ENCODE data around the gene LARGE1.
"Not testable (repeated sequence)": the region's sequence is repeated elsewhere in the genome, so short reads cannot be mapped to it uniquely, and the experiment has no call there.

Gene LARGE1

DNA sequence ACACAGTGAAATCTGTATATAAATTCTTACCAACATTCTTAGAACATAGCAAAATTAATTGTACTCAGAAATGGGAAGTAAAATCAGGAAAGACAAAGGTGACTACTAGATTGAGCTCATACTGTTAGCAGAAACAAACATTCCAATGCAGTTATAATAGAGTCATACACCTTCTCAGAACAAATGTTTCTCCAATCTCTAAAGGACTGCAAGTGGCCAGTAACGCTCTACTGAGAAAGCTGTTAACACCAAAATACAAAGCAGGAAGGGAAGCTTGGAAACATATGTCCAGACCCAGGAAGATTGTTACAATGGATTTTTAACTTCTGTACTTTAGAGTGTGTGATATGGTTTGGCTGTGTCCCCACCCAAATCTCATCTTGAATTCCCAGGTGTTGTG lies 341.5 kb downstream of the LARGE1 start:
- no peak for DNase-seq

DNA sequence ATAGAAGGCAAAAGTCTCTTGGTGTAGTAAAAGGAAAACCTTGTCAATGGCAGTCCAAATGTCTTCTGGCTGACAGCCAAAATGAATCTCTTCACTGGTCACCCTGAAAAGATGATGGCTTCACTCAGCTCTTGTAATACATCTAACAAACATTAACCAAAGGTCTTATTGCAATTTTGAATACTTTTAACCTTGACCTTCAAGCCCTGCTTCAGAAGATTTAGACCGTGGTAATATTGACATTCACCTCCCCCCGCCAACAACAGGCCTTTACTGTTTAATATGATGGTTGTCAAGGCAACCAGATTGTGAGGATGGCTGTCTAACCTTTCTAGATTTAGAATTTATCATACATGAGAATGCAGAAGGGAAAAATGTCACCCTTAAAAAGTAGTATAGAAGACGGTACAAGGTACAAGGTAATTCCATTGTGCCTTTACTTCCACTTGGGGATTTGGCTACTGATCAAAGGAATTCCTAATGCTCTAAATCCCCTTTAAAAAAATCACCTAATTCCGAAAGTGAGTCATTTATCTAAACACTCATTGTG lies 342.3 kb downstream of the LARGE1 start:
- no peak for DNase-seq

DNA sequence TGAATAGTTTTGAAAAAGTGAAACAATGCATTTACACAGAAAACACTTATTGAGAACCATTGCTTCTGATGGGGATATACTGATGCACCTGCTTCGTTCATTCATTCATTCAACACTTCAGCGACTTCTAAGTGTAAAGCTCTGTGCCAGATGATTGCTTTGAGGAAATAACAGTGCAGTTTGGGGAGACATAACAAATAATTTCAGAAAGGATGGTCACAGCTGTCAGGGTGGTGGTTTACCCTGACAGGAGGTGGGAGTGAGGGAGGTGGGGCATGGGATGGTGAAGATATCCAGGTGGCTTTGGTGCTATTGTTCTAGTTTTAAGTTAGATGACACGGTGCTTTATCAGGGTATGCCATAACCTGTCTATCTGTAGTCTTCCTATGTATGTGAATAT lies 344.1 kb downstream of the LARGE1 start:
- DNase-seq: no peak

DNA sequence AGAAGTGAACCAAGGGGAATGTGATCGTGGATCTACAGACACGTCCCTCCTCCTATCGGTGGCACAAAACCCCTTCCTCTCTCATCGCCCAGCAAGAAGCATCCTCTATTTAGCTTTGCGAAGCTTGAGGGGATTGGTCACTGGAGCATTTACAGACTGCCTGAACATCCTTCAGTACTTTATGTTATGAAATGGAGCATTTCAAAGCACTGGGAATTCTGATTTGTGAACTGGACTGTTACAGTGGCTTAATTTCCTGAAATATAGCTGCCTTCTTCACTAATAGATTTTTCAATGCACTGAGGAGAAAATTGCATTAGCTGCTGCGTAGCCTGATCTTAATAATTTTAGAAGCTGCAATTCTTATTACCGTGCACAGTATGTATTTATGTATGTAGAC lies 344.5 kb downstream of the LARGE1 start:
- no peak for DNase-seq

DNA sequence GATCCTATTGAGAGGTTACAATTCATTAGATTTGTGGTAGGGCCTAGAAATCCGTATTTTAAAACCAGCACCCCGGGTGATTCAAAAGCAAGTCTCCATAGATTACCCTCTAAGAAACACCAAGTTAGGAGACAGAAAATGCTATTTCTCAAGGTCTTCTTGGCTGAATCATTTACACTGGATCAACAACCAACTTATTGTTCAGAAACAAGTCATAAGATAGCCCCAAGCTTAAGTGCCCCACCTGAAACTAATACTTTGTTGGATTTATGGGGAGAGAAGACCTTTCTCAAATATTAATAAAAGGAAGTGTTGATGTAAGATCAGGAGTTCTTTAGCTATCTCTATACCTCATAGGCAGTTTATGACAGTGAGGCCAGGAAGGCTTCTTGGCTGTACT lies 345.2 kb downstream of the LARGE1 start:
- DNase-seq: no peak

DNA sequence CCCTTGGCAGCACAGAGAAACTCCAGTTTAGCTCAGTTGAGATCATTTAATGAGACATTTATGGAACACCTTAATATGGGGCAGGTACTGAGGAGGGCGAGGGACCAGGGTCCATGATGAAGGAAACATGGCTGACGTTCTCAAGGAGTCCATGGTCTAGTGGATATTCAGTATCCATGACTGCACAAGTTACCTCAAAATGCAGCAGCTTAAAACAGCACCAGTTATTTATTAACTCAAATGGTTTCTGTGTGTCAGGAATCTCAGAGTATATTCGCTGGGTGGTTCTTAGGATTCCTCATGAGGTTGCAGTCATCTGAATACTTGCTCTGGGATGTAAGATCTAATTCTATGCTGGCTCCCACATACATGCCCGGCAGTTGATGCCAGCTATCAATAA lies 346.8 kb downstream of the LARGE1 start:
- DNase-seq: no peak

DNA sequence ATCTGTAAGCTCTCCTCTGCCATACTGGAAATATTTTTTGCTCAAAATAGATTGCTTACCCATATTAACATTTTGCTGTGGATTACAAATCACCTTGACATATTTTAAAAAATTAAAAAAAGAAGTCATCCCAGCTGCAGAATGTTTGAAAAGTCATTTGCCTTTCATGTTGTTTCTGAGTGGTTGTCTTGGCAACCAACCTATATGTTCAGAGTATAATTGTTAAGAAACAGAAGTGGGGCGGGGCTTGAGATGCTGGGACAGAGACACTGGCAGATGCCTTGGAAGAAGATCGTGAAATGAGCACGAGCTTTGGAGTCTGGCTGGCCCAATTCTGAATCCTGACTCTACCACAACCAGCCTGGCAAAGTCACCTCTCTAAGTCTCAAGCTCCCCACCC lies 348.2 kb downstream of the LARGE1 start:
- no peak for DNase-seq

DNA sequence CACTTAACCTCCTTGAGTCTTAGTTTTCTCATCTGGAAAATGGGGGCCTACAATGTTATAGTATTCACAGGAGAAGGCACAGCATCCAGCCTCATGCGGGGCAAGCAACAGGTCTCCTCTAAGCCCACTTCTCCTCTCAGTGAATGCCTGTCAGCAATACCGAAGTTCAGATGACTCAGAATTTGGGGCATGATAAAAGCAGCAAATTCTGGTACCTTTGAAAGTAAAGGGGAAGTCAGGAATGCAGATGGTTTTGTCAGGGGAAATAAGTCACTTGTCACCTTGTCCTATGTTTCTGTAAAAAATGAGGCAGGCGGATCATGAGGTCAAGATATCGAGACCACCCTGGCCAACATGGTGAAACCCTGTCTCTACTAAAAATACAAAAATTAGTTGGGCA lies 350.2 kb downstream of the LARGE1 start:
- DNase-seq: no peak

DNA sequence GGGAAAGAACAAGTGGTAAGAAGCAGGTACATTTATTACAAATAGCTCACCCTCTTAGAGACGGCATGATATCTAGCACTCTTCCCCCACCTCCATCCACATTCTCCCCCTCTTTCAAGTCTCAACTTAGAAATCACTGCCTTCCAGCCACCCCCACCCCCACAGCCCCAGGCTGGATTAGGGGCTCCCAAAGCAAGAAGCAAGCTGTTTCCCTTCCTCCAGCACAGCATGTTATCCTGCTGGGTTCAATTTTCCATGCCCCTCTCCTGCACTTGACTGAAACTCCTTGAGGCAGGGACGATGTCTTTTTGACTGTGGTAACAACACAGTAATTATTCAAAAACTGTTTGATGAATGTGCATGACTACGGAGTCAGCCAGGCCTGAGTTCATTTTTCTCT lies 350.7 kb downstream of the LARGE1 start:
- DNase-seq: no peak

DNA sequence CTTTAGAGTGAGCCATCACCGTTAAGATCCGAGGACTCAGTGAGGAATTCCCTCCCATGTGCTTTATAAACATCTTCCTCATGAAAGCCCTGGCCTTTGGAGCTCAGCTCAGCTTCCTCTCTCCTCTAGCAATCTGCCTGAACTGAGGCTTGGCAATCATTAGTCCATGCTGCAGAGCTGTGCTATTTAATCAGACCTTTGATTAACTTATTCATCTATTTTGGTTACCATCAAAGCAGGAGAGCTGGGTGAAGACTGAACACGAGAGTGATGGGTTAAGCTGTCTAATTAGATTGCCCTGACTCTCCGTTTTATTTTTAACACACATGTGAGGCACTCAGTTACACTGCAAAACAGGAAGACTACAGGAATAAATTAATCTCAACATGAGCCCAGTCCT lies 351.3 kb downstream of the LARGE1 start:
- DNase-seq: no peak

DNA sequence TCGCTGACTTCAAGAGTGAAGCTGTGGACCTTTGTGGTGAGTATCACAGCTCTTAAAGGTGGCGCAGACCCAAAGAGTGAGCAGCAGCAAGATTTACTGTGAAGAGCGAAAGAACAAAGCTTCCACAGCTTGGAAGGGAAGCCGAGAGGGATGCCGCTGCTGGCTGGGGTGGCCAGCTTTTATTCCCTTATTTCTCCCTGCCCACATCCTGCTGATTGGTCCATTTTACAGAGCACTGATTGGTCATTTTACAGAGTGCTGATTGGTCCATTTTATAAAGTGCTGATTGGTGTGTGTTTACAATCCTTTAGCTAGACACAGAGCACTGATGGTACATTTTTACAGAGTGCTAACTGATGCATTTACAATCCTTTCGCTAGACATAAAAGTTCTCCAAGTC lies 353.8 kb downstream of the LARGE1 start:
- DNase-seq: not testable (repeated sequence)

DNA sequence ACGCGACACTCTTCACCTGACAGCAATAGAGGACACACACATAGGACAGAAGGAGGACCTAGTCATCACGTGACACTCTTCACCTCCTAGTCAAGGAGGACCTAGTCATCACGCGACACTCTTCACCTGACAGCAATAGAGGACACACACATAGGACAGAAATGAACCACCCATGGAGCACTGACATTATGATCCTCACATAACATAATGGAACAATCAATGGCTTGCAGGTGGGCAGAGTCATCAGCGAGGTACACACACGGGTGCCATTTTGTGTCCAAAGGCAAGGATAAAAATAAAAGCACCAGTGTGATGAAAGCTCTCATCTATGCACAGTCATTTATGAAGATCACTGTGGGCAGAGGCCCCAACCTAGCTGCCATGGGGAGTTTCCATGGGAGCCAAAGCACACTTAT lies 354.7 kb downstream of the LARGE1 start:
- no peak for DNase-seq

DNA sequence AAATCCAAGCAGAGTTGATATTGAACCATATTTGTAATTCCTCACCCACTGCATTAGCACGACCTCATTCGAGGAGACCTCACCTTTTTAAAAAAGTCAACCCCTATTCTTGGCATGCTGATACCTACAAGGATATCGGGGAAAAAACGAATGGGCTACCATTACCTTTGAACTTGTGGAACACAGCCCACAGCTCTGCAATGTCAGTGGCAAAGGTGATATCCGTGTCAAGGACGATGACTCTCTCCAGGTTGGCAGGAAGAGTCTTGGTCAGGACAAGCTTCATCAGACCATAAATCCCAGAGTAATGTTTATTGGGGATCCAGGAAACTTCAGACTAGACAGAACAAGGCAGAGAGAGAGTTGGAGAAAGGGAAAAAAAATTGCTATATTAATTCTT lies 355.6 kb downstream of the LARGE1 start:
- no peak for DNase-seq

DNA sequence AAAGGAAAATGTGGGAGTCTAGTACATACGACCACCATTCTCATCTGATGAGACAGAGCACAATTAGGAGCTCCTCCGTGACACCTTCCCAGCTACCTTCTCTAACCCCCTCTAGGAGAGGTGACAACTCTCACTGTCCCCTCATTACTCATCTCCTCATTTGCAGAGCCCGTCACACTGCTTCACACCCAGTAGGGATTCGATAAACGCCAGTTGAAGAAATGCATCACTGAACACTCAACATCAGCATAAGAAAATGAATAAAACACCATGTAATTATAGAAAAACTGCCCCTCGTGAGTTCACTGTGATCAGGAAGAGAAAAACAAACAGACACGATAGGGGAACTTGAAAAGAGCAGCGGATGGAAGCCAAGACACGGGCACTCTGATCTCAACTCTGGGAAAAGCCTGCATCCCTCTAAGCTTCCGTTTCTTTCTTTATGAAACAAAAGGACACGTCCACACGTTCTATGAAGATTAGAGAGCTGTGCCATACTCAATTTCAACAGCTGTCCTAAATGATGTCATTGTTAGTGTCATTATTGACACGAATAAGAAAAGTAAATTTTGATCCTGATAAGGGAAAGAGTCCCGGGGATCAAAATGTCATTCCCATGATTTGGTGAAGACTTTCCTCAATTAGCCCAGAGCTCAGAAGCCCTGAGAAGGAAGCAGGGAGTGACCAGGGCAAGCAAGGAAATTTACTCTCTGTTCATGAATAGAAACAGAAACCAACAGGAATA lies 356.9 kb downstream of the LARGE1 start:
- no peak for DNase-seq

DNA sequence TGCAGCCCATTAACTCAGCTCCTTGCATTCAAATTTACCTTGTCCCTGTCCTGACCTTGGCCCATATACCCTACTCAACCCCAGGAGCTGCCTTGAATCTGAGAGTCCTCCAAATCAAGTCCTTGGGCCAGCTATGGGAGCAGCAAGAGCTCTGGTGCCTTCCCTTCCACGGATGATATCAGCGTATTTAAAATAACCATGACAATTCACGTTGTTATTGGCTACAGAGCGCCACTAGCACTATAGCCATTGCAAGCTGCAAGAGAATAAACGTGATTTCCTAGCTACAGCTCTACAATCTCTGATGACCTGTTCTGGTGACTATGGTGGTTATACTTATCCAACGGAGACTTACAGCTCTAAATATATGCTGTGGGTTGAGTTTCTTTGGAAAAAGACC lies 357.8 kb downstream of the LARGE1 start:
- no peak for DNase-seq

DNA sequence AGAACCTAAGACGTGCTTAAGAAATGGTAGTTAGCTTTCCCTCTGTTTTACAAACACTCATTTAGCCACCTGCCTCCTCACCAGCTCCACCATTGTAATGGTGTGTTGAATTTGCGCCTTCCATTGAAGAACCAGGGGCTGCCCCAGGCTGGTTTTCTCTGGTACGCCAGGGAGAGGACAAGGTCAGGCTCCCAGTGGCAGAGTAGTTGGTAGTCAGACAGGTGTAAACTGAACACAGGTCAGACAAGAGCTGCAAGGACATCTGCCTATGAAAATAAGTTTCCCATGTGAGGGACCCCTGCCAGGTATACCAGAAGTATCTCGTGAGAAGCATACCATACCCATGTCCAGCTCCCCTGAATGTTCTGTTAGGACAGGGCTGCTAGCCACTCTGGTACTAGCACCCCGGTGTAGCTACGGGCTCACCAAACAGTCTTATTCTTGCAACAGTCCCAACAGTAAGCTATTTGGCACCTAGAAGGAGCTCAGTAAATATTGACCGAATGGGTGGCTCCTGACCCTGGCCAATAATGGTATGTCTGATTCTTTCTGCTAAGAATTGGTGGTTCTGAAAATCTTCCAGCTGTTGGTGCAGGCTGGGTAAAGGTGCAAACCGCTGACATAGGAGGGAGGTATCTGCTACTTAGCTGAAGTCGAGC lies 359.0 kb downstream of the LARGE1 start:
- no peak for DNase-seq

DNA sequence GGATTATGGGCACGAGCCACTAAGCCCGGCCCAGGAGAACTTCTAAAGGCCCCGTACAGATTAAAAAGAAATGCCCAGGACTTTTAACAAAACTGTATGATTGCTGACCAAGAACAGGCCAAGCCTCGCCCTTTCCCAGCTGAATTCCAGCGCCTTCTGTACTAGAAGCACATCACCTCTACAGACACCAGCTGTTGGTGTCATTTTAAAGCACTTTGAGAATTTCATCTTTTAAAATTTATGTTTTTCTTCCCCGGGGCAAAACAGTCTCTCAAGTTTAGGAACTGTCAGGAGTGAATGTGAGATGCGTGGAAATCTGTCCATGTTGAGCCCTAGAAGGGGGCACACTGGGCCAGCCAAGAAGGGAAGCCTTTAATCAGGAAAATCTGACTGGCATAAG lies 362.4 kb downstream of the LARGE1 start:
- DNase-seq: no peak

DNA sequence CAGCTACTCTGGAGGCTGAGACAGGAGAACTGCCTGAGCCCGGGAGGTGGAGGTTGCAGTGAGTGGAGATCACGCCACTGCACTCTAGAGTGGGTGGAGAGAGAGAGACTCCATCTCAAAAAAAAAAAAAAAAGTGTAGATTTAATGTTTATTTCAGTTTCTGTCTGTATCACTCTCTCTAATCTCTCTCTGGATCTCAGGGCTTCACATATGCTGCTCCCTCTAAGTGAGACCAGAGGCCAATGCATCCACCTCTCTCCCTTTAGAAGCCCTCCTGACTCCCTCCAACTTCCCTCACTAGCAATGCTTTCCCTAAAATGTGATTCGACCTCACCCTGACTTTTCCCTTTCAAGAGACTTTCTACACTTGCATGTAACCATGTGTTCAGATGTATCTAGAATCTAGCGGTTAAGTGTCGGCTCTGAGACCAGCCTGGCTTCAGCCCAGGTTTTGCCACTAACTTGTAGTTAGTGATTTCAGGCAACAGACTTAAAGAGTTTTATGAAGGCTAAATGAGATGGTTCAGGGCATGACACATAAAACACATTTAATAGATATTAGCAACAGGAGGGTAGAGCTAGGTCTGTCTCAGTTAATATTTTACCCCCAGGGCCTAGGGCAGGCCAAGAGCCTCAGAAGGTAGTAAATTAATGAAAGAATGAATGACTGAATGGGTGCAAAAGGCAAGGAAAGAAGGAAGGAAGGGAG lies 364.3 kb downstream of the LARGE1 start:
- no peak for DNase-seq

DNA sequence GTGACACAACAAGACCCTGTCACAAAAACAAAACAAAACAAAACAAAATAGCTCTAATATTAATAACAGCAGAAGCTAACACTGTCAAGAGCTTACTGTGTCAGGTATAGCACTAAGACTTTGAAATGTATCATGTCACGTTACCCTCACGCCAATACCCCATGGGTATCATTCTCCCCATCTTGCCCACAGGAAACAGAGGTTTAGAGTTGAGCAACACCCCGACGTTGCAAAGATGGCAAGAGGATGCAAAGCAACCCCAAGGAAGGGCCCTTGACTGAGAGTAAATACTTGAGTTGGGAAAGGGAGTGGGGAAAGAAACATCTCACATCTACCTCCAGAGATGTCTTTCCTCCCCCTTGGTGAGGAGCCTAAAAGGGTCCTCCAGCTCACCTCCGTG lies 366.8 kb downstream of the LARGE1 start:
- DNase-seq: no peak

DNA sequence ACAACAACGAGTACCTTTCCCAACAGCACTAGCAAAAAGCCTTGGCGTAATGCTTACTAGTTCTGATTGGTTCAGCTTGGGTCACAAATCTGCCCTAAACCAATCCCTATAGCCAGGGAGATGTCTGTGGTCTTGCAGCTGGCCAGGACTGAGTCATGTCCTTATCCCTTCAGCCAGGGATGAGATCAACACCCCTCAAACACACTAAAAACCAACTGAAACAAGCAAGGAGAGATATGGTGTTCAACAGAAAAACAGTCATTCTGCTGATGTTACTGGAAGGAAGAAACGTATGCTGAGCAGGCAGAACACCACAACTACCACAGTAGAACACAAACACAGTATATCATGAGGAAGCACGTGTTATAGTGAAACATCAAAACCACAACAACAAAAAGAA lies 375.6 kb downstream of the LARGE1 start:
- DNase-seq: no peak

DNA sequence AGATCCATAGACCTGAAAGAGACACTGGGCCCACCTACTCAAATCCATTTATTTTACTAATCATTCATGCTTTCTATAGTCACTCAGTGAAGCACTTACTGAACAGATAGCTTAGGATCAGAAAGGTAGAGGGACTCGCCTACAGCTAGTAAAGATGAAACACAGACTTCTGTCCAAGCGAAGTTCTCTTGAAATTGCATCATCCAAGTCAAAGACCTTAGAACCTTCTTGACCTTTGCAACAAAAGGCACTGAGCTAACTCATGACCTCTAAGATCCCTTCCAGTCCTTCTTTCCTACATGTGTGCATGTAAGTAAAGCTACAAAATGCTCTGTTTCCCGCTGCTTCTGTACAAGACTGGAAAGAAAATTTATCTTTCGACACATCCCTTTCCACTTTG lies 377.6 kb downstream of the LARGE1 start:
- no peak for DNase-seq

DNA sequence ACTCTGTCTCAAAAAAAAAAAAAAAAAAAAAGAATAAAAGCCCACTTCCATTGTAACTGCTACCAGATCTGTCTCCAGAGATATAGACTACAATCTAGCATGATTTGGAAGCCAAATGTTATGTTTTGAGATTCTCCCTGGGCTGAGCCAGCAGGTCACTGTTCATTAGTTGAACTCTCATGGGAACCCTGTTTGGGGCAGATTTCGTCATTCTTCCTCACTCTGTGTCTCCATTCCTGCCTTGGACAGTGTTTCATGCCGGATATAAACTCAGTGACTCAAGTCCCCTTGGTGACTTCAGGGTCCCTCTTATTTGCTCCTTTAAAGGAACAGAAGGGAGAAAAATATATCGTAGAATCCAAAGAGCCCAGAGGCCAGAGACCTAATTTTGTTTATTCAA lies 378.1 kb downstream of the LARGE1 start:
- no peak for DNase-seq

DNA sequence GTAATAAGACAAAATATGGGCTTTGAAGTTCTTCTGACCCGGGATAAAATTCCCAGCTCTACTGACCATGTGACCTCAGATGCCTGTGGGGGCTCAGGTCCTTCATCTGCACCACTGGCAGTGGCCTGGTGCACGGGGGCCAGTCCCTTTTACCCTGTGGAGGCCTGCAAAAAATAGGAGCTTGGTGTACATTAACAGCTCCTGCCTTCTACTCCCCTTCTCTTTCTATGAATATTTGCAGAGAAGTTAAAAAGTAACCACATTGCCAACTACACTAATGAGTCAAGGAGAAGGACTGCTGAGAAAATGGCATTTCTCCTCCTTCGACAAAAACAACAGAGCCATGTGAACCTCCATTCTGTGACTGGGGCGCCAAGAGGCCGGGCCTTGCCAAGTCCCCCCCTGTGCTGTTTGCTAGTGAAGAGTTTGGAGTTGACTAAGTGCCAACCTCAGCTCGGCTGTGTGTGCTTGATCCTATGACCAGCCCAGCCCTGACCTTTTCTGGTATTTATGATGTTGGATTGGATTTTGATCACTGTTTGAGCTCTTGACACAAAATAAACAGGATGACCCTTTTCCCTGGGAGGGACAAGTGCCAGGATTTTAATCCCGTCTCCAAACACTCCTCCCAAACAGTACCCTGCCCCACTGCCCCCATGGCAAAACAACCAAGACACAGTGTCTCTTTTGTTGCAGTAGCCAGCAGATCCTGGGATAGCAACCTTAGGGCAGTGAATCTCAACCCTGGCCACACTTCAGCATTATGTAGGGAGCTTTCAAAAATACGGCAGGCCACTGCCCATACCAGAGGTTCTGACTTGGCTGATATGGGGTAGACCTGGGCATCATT lies 380.1 kb downstream of the LARGE1 start:
- no peak for DNase-seq

Data from CD4-positive, alpha-beta T cell treated with Interleukin-12 subunit alpha and Interleukin-12 subunit beta, for 1 hour (primary cell).